ENCODE measurements around the gene WSCD1. TPM values are rescaled to one million over a fixed set of nuclear protein-coding genes. Genes with fewer than 3 reads are reported as not detected.

The WSCD1 gene
- total RNA-seq, 4 donors from 2014 or later = 1.7 to 6.8 (median 3.5) TPM

- no peak for DNase-seq (ENCODE audit: extremely low spot score)
- no peaks in the 10 kb centered on the region for H3K9me3 ChIP-seq
- no peaks in the 10 kb centered on the region for H3K36me3 ChIP-seq
- no peak overlapping the region for H3K27ac ChIP-seq (replicated peaks in 1 of 4)
- 76% methylated on average over 3 of the region's 3 CpGs for WGBS
- no peak for TF ChIP-seq POLR2AphosphoS5 (IDR thresholded peaks at IDR 0.05)
- TF ChIP-seq EP300 (IDR thresholded peaks at IDR 0.05) = no peak
- TF ChIP-seq CTCF (IDR thresholded peaks at IDR 0.05) = no peak
- no peak for TF ChIP-seq POLR2A (IDR thresholded peaks at IDR 0.05; ENCODE audit: low read depth)
- H3K4me3 ChIP-seq = no peak overlapping the region
- H3K27me3 ChIP-seq = peaks cover 0 to 37% (median 0%) of the 10 kb centered on the region in 4 donors
- intact Hi-C loops (cut with DNase I) = no loop called here
- no peaks in the 10 kb centered on the region for H3K4me1 ChIP-seq
Observed at GRCh38 chr17:6052926-6053325, 17.3 kb upstream of the WSCD1 start.

GRCh38 chr17:6054372-6054771, 15.8 kb upstream of the WSCD1 start:
- DNase-seq (ENCODE audit: extremely low spot score) = no peak
- 73% methylated on average over 3 of the region's 3 CpGs for WGBS
- Histone ChIP-seq H3K27me3 (peaks cover 0 to 50% (median 0%) of the 10 kb centered on the region in 4 donors), H3K36me3 (no peaks in the 10 kb centered on the region), H3K4me1 (no peaks in the 10 kb centered on the region), H3K27ac (replicated peaks in 1 of 4) (no peak overlapping the region), H3K4me3 (no peak overlapping the region), H3K9me3 (no peaks in the 10 kb centered on the region)
- TF ChIP-seq EP300 (IDR thresholded peaks at IDR 0.05) = no peak
- no peak for TF ChIP-seq CTCF (IDR thresholded peaks at IDR 0.05)
- no peak for TF ChIP-seq POLR2AphosphoS5 (IDR thresholded peaks at IDR 0.05)
- TF ChIP-seq POLR2A (IDR thresholded peaks at IDR 0.05; ENCODE audit: low read depth) = no peak
- intact Hi-C loops (cut with DNase I) = no loop called here

- Histone ChIP-seq H3K36me3 (no peaks in the 10 kb centered on the region), H3K27ac (replicated peaks in 1 of 4) (no peak overlapping the region), H3K27me3 (peaks cover 0 to 58% (median 0%) of the 10 kb centered on the region in 4 donors), H3K4me1 (no peaks in the 10 kb centered on the region), H3K4me3 (no peak overlapping the region), H3K9me3 (no peaks in the 10 kb centered on the region)
- intact Hi-C loops (cut with DNase I) = no loop called here
- no peak for DNase-seq (ENCODE audit: extremely low spot score)
- no peak for TF ChIP-seq POLR2A (IDR thresholded peaks at IDR 0.05; ENCODE audit: low read depth)
- TF ChIP-seq CTCF (IDR thresholded peaks at IDR 0.05) = no peak
- TF ChIP-seq POLR2AphosphoS5 (IDR thresholded peaks at IDR 0.05) = no peak
- TF ChIP-seq EP300 (IDR thresholded peaks at IDR 0.05) = no peak
- WGBS = 89% methylated on average over 2 of the region's 2 CpGs
Observed at GRCh38 chr17:6056104-6056503, 14.1 kb upstream of the WSCD1 start.

GRCh38 chr17:6057562-6057961, 12.6 kb upstream of the WSCD1 start:
- Histone ChIP-seq H3K9me3 (no peaks in the 10 kb centered on the region), H3K27me3 (peaks cover 0 to 64% (median 0%) of the 10 kb centered on the region in 4 donors), H3K4me1 (no peaks in the 10 kb centered on the region), H3K36me3 (no peaks in the 10 kb centered on the region), H3K4me3 (no peak overlapping the region), H3K27ac (replicated peaks in 1 of 4) (no peak overlapping the region)
- intact Hi-C loops (cut with DNase I) = no loop called here
- TF ChIP-seq EP300 (IDR thresholded peaks at IDR 0.05) (no peak), CTCF (IDR thresholded peaks at IDR 0.05) (no peak), POLR2AphosphoS5 (IDR thresholded peaks at IDR 0.05) (no peak), POLR2A (IDR thresholded peaks at IDR 0.05; ENCODE audit: low read depth) (no peak)
- no peak for DNase-seq (ENCODE audit: extremely low spot score)
- 75% methylated on average over 6 of the region's 8 CpGs for WGBS

GRCh38 chr17:6059406-6059805, 10.8 kb upstream of the WSCD1 start:
- peaks cover 0 to 73% (median 0%) of the 10 kb centered on the region in 4 donors for H3K27me3 ChIP-seq
- H3K27ac ChIP-seq (replicated peaks in 1 of 4) = no peak overlapping the region
- no peaks in the 10 kb centered on the region for H3K36me3 ChIP-seq
- H3K9me3 ChIP-seq = no peaks in the 10 kb centered on the region
- WGBS = 82% methylated on average over 8 of the region's 8 CpGs
- DNase-seq (ENCODE audit: extremely low spot score) = no peak
- H3K4me3 ChIP-seq = no peak overlapping the region
- no peaks in the 10 kb centered on the region for H3K4me1 ChIP-seq
- intact Hi-C loops (cut with DNase I) = no loop called here
- no peak for TF ChIP-seq EP300 (IDR thresholded peaks at IDR 0.05)
- TF ChIP-seq POLR2A (IDR thresholded peaks at IDR 0.05; ENCODE audit: low read depth) = no peak
- TF ChIP-seq CTCF (IDR thresholded peaks at IDR 0.05) = no peak
- no peak for TF ChIP-seq POLR2AphosphoS5 (IDR thresholded peaks at IDR 0.05)
